ENCODE results near the gene ZNF561.
"Not testable (repeated sequence)": the region's sequence is repeated elsewhere in the genome, so short reads cannot be mapped to it uniquely, and the experiment has no call there.

The ZNF561 gene

DNA sequence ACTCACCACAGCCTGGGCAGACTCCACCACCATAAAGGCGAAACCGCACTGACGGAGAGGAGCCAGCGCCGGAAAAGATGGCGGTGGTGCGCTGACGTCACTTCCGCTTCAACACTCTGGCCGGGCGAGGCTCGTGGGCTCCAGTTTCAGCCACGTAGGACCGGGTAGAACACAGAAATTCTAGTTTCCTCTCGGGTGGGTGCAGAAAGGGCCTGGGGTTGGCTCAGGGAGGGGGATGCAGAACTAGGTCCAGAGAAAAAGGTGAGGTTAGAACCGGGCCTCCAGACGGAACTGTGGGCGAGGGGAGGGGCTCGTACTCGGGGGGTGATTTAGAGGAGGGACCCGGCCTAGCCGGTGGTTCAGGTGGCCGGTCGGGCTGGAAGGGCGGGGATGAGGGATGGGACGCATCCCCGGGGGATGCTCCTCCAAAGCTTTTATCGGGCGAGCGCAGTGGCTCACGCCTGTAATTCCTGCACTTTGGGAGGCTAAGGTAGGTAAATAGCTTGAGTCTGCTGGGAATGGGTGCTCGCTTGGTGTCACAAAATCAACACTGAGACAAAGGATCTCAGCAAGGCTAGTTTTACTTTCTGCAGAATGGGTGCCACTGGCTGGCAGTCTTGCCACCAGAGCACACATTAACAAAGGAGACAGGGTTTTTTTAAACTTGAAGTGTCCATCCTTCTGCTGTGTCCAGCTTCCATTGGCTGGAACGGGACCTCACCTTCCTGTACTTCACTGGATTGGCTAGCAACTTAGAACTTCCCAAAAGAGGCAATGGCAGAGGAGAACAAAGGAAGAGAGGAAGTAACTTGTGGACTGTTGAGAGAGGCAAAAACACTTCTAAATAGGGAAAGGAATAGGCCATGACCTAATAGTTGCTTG lies at the start of gene ZNF561:
Gene ZNF561, minus strand, starts transcription at position 77 of the 882 bp plus-strand sequence. CDS start 1,776 bp downstream, outside the sequence.
- peak; percentile 64 to 95 (median 95) for DNase-seq

DNA sequence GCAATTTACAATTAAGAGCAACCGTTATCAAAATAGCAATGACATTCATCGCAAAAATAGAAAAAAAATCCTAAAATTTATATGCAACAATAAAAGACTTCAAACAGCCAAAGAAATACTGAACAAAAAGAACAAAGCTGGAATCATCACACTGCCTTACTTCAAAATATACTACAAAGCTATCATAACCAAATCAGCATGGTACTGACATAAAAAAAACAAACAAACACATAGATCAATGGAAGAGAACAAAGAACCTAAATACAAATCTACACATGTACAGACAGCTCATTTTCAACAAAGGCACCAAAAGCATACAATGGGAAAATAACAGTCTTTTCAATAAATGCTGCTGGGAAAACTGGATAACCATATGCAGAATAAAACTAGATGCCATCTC lies 47.5 kb upstream of the ZNF561 start:
- no peak for DNase-seq

DNA sequence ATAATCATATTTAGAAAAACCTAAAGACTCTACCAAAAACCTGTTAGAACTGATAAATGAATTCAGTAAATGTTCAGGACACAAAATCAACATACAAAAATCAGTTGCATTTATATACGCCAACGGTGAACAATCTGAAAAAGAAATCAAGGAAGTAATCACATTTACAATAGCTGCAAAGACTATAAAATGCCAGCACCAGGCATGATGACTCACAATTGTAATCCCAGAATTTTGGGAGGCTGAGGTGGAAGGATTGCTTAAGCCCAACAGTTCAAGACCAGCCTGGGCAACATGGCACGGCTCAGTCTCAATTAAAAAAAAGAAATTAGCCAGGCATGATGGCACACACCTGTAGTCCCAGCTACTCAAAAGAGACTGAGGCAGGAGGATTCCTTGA lies 46.9 kb upstream of the ZNF561 start:
- no peak for DNase-seq

DNA sequence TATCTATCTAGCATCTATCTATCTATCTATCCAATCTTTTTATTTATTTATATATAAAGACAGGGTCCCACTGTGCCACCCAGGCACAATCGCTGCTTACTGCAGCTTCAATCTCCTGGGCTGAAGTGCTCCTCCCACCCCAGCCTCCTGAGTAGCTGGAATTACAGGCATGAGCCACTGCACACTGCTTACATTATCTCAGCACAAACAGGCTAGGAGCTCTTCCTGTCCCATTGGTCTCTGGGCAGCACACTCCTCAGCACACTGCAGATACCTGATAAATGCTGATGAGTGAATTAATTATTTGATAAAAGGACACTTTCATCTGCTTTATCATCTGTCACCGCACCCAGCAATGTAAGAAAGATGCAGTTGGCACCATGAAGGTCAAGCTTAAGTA lies 37.7 kb upstream of the ZNF561 start:
- no peak for DNase-seq

DNA sequence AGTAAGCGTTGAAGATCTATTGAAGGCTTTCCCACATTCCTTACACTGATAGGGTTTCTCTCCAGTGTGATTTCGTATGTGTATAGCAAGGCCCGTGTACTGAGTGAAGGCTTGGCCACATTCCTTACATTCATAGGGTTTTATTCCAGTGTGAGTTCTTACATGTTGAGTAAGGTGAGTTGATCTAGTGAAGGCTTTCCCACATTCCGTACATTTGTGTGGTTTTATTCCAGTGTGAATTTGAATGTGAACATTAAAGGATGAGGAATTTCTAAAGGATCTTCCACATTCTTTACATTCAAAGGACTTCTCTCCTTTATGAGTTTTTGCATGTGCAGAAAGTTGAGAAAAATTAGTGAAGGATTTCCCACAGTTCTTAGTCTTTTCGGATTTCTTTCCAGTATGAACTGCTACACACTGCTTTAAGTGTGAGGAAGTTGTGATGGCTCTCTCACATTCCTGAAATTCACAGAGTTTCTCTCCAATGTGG lies 32.1 kb upstream of the ZNF561 start:
- DNase-seq, result not testable (repeated sequence)

DNA sequence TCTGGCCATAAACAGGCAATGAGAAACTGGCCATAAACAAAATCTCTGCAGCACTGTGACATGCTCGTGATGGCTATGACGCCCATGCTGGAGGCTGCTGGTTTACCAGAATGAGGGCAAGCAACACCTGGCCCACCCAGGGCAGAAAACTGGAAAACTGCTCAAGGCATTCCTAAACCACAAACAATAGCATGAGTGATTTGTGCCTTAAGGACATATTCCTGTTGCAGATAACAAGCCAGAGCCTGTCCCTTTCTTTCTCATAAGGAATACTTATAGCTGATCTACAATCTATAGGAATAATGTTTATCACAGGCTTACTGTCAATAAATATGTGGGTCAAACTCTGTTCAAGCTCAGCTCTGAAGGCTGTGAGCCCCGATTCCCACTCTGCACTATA lies 30.4 kb upstream of the ZNF561 start:
- not testable (repeated sequence) for DNase-seq

DNA sequence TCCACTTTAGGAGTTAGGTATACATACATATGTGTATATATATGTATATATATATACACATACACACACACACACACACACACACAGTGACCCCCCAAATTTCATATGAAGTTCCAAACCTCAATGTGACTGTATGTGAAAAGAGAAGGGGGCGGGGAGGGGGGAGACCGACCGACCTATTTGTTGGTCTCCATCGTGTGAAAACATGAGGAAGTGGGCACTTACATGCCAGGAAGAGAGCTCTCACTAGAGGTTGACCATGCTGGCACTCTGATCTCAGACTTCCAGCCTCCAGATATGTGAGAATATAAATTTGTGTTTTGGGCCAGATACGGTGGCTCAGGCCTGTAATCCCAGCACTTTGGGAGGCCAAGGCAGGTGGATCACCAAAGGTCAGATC lies 29.3 kb upstream of the ZNF561 start:
- no peak for DNase-seq

DNA sequence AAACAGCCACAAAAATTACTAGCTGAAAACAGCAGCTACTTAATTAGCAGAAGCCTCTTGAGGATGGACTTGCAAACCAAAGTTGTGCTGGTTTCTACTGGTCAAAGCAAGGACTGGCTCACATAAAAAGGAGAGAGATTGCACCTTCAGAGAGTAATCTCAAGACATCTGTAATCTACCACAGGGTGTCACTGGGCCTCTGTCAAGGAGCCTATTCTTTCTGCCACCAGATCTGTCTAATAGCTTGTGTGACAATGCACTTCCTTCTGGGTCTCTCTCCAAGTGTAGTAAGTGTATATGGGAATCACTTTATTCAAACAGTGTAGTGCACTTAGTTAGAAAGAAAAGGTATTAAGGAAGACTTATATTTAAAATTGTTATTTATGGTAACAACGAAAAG lies 24.4 kb upstream of the ZNF561 start:
- DNase-seq, result peak in 1 of 3 experiments; percentile 5

DNA sequence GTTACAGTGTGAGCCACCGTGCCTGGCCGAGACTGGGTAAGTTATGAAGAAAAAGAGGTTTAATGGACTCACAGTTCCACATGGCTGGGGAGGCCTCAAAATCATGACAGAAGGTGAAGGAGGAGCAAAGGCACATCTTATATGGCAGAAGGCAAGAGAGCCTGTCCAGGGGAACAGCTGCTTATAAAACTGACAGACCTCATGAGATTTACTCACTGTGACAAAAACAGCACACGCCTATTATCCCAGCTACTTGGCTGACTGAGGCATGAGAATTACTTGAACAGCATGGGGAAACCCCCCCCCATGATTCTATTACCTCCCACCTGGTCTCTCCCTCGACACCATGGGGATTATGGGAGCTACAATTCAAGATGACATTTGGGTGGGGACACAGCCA lies 23.4 kb upstream of the ZNF561 start:
- DNase-seq, result no peak

DNA sequence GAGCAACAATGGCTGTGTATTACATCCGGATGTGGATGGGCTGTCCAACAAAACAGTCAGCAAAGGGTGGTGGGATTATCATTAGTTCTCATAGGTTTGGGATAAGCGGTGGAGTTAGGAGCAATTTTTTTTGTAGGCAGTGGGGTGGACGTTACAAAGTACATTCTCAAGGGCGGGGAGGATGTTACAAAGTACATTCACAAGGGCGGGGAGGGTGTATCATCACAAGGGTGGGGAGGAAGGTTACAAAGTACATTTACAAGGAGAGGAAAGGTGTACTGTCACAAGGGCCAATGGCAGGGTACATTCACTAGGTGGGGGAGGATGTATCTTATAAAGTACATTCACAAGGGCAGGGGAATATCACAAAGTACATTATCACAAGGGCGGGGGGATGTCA lies 20.8 kb upstream of the ZNF561 start:
- no peak for DNase-seq

DNA sequence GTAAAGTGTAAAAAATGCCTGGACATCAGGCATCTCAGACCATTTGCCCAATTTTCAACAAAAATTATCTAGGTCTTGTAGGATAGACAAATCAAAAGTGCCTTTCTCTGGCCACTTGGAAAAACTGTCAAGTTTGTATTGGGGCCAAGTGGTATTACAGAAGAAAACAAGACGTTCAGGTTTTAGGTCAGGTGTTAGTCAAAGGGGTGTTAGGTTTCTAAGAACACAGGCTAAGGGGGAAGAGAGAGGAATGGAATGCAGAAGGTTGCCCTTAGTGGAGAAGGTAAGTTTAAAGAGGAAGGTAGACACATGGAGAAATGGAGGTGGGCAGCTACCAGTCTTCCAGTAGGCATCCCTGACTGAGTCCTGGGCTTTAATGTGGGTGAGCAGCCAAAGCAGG lies 19.9 kb upstream of the ZNF561 start:
- no peak for DNase-seq

DNA sequence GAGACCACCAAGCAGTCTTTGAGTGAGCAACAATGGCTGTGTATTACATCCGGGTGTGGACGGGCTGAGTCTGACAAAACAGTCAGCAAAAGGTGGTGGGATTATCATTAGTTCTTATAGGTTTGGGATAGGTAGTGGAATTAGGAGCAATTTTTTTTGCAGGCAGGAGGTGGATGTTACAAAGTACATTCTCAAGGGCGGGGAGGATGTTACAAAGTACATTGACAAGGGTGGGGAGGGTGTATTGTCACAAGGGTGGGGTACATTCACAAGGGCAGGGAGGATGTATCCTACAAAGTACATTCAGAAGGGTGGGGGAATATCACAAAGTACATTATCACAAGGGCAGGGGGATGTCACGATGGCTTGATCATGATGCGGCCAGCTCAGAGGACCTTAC lies 15.0 kb upstream of the ZNF561 start:
- no peak for DNase-seq

GRCh38 chr19:9627856-9628255 lies 6.8 kb upstream of the ZNF561 start:
- no peak for DNase-seq

- no peak for DNase-seq
Observed at GRCh38 chr19:9622531-9622930, 1.5 kb upstream of the ZNF561 start.

DNA sequence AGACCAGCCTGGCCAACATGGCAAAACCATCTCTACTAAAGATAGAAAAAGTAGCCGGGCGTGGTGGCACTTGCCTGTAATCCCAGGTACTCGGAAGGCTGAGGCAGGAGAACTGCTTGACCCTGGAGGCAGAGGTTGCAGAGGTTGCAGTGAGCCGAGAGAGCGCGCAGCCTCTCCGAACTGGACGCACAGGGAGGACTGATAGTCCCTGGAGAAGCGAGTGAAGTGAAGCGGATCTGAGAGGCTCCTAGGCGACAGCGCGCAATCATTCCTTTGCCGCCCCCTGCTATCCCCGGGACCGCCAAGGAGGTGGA lies 233 bp downstream of the ZNF561 start:
- no peak for DNase-seq

GRCh38 chr19:9615844-9616243 lies 5.2 kb downstream of the ZNF561 start:
- DNase-seq, result no peak

DNA sequence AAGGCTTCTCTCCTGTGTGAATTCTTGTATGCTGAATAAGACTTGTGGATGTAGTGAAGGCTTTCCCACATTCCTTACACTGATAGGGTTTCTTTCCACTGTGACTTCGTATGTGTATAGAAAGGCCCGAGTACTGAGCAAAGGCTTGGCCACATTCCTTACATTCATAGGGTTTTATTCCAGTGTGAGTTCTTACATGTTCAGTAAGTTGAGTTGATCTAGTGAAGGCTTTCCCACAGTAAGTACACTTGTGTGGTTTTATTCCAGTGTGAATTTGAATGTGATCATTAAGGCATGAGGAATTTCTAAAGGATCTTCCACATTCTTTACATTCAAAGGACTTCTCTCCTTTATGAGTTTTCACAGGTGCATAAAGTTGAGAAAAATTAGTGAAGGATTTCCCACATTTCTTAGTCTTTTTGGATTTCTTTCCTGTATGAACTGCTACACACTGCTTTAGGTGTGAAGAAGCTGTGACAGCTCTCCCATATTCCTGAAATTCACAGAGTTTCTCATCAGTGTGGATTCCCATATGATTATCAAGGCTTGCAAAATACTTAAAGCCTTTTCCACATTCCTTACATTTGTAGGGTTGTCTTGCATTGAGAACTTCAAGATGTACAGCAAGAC lies 10.4 kb downstream of the ZNF561 start:
- DNase-seq, result no peak

GRCh38 chr19:9608912-9609311 lies 12.1 kb downstream of the ZNF561 start:
- no peak for DNase-seq

GRCh38 chr19:9597027-9597426 lies 24.0 kb downstream of the ZNF561 start:
- no peak for DNase-seq

- peak; percentile 54 to 88 (median 63) for DNase-seq
Observed at GRCh38 chr19:9586764-9587163, 34.3 kb downstream of the ZNF561 start.

DNA sequence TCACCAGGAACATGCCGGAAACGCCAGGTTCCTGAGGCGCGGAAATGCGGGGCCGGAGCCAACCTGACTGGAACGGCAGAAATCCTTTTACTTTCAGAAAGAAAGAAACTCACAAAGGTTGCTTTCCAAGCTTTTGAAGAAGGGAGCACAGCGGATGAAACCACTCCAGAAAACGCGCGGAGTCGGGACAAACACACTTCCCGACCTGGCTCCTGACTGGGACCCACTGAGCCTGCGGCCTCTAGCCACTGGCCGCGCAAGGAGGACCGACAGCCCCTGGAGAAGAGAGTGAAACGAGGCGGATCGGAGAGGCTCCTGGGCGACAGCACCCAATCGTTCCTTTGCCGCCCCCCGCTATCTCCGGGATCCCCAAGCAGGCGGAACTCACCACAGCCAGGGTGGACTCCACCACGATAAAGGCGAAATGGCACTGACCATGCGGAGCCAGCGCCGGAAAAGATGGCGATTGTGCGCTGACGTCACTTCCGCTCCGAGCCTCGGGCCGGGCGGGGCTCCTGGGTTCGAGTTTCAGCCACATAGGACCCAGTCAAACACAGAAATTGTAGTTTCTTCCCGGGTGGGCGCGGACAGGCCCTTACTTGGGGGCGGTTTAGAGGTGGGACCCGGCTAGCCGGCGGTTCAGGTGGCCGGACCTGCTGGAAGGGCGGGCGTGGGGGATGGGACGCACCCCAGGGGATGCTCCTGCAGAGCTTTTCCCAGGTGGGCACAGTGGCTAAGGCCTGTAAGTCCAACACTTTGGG lies 36.8 kb downstream of the ZNF561 start, which contains the start of gene ZNF121:
Gene ZNF121, minus strand, starts transcription at position 432 of the 761 bp plus-strand sequence. CDS start 16,407 bp downstream, outside the sequence.
- peak; percentile 69 to 93 (median 91) for DNase-seq

- not testable (repeated sequence) for DNase-seq
Observed at GRCh38 chr19:9582081-9582725, 38.8 kb downstream of the ZNF561 start.

DNA sequence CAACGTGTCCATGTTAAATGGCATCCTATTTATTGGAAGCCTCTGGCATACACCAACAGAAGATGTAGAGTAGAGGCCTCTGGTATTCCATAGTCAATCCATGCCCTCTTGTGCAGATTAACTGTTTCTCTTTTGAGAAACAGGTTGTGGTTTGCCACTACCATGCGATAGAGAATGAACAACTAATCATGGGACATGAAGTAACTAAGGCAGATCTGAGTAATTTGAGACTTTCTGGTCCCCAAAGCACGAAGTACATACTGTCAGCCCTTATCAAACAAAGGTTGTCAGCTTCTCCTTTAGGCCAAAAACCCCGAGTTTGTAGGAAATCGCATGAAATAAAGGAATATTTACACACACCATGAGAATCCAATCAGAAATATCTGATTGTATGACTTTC lies 40.3 kb downstream of the ZNF561 start:
- DNase-seq, result no peak

Measured in NCI-H1417 (cell line).